HG02938 (cell line): ENCODE measurements around the gene NKX1-1.
"Not testable (repeated sequence)": the region's sequence is repeated elsewhere in the genome, so short reads cannot be mapped to it uniquely, and the experiment has no call there.

Experiments
- ATAC-seq: cut with Tn5 transposase; IDR thresholded peaks from one replicate; pipeline ENCODE4 v1.9.1; 2021; ENCODE audit warnings: mild to moderate bottlenecking, moderate library complexity; ENCODE audit not compliant: unreplicated experiment

The NKX1-1 gene

GRCh38 chr4:1406394-1406980 is at the start of gene NKX1-1:
NKX1-1 (minus strand) TSS chr4:1406442; CDS start chr4:1406442, 0 bp downstream.
- no peak for ATAC-seq

- ATAC-seq: no peak
Observed at GRCh38 chr4:1453731-1454130, 47.5 kb upstream of the NKX1-1 start.

GRCh38 chr4:1452431-1453051 is 46.3 kb upstream of the NKX1-1 start:
- no peak for ATAC-seq

- ATAC-seq: no peak
Observed at GRCh38 chr4:1451752-1452122, 45.5 kb upstream of the NKX1-1 start.

GRCh38 chr4:1451106-1451751 is 45.0 kb upstream of the NKX1-1 start:
- ATAC-seq: no peak

- no peak for ATAC-seq
Observed at GRCh38 chr4:1449833-1450741, 43.8 kb upstream of the NKX1-1 start.

- ATAC-seq: no peak
Observed at GRCh38 chr4:1449475-1449832, 43.2 kb upstream of the NKX1-1 start.

- ATAC-seq: no peak
Observed at GRCh38 chr4:1448589-1449420, 42.6 kb upstream of the NKX1-1 start.

GRCh38 chr4:1447676-1448588 is 41.7 kb upstream of the NKX1-1 start:
- no peak for ATAC-seq

GRCh38 chr4:1446502-1447386 is 40.5 kb upstream of the NKX1-1 start:
- no peak for ATAC-seq

GRCh38 chr4:1445716-1446445 is 39.6 kb upstream of the NKX1-1 start:
- ATAC-seq: no peak

- not testable (repeated sequence) for ATAC-seq
Observed at GRCh38 chr4:1443688-1444172, 37.5 kb upstream of the NKX1-1 start.

GRCh38 chr4:1427010-1427409 is 20.8 kb upstream of the NKX1-1 start:
- no peak for ATAC-seq

- no peak for ATAC-seq
Observed at GRCh38 chr4:1421657-1422056, 15.4 kb upstream of the NKX1-1 start.

- no peak for ATAC-seq
Observed at GRCh38 chr4:1419708-1420107, 13.5 kb upstream of the NKX1-1 start.

GRCh38 chr4:1418494-1419285 is 12.4 kb upstream of the NKX1-1 start:
- no peak for ATAC-seq
